Stimulated activated naive CD4-positive, alpha-beta T cell (primary cell): ENCODE data around the gene PIP5K1A.
"Not testable (repeated sequence)": the region's sequence is repeated elsewhere in the genome, so short reads cannot be mapped to it uniquely, and the experiment has no call there.

Experiments
- DNase-seq, 6 experiments: peaks; one replicate each; lab custom pipeline; 2025; lab: John Stamatoyannopoulos, UW

Gene PIP5K1A

GRCh38 chr1:151198254-151199127, at the start of gene PIP5K1A:
Gene PIP5K1A (plus strand): TSS chr1:151198552. CDS start chr1:151198997, 445 bp downstream.
- DNase-seq = peak; percentile 96 to 99 (median 97)

- DNase-seq = peak; percentile 45 to 78 (median 50)
These were observed 41.9 kb upstream of the PIP5K1A start, which contains the start of gene TNFAIP8L2 for GRCh38 chr1:151156515-151156819. Gene TNFAIP8L2 (plus strand): TSS chr1:151156649. CDS start chr1:151158698, 2,049 bp downstream.

GRCh38 chr1:151157067-151157531, 41.3 kb upstream of the PIP5K1A start:
- peak; percentile 28 to 71 (median 60) for DNase-seq

- peak in 2 of 6 experiments; percentile 14 to 26 for DNase-seq
These were observed 40.0 kb upstream of the PIP5K1A start for GRCh38 chr1:151158326-151158725.

- no peak for DNase-seq
These were observed 39.6 kb upstream of the PIP5K1A start for GRCh38 chr1:151158751-151159251.

- no peak for DNase-seq
These were observed 39.0 kb upstream of the PIP5K1A start for GRCh38 chr1:151159373-151159772.

- DNase-seq = no peak
These were observed 33.5 kb upstream of the PIP5K1A start for GRCh38 chr1:151164732-151165280.

- DNase-seq = no peak
These were observed 33.0 kb upstream of the PIP5K1A start for GRCh38 chr1:151165281-151165737.

GRCh38 chr1:151165738-151166504, 32.4 kb upstream of the PIP5K1A start, which contains the start of the genes LYSMD1 and SCNM1:
Gene LYSMD1 (minus strand): TSS chr1:151165902. CDS start chr1:151165258, 644 bp downstream.
Gene SCNM1 (plus strand): TSS chr1:151166144. CDS start chr1:151166153, 9 bp downstream.
- peak; percentile 94 to 97 (median 96) for DNase-seq

- DNase-seq = no peak
These were observed 31.8 kb upstream of the PIP5K1A start for GRCh38 chr1:151166505-151166956.

- DNase-seq = no peak
These were observed 31.2 kb upstream of the PIP5K1A start for GRCh38 chr1:151167116-151167515.

- DNase-seq = no peak
These were observed 27.2 kb upstream of the PIP5K1A start for GRCh38 chr1:151171190-151171589.

GRCh38 chr1:151175041-151175741, 23.2 kb upstream of the PIP5K1A start:
- no peak for DNase-seq

- peak in 1 of 6 experiments; percentile 17 for DNase-seq
These were observed 22.5 kb upstream of the PIP5K1A start, which contains the start of gene TMOD4 for GRCh38 chr1:151175863-151176262. Gene TMOD4 (minus strand): TSS chr1:151175981. CDS start chr1:151174875, 1,106 bp downstream.

- no peak for DNase-seq
These were observed 21.8 kb upstream of the PIP5K1A start for GRCh38 chr1:151176514-151177045.

- DNase-seq = no peak
These were observed 14.1 kb upstream of the PIP5K1A start for GRCh38 chr1:151184211-151184610.

GRCh38 chr1:151187205-151187604, 11.1 kb upstream of the PIP5K1A start:
- DNase-seq = no peak

- not testable (repeated sequence) for DNase-seq
These were observed 9.7 kb upstream of the PIP5K1A start for GRCh38 chr1:151188667-151189066.

- DNase-seq = peak; percentile 77 to 85 (median 82)
These were observed 8.5 kb upstream of the PIP5K1A start, which contains the start of gene VPS72 for GRCh38 chr1:151189637-151190445. Gene VPS72 (minus strand): TSS chr1:151190197. CDS start chr1:151190121, 76 bp downstream.

GRCh38 chr1:151192047-151192446, 6.3 kb upstream of the PIP5K1A start:
- DNase-seq = no peak
